ENCODE measurements around the gene ACP6. TPM values are rescaled to one million over a fixed set of nuclear protein-coding genes. Genes with fewer than 3 reads are reported as not detected.

Gene ACP6
- total RNA-seq, 1 experiment from 2014 or later, result 31.5 TPM

- TF ChIP-seq, protein P1, sequence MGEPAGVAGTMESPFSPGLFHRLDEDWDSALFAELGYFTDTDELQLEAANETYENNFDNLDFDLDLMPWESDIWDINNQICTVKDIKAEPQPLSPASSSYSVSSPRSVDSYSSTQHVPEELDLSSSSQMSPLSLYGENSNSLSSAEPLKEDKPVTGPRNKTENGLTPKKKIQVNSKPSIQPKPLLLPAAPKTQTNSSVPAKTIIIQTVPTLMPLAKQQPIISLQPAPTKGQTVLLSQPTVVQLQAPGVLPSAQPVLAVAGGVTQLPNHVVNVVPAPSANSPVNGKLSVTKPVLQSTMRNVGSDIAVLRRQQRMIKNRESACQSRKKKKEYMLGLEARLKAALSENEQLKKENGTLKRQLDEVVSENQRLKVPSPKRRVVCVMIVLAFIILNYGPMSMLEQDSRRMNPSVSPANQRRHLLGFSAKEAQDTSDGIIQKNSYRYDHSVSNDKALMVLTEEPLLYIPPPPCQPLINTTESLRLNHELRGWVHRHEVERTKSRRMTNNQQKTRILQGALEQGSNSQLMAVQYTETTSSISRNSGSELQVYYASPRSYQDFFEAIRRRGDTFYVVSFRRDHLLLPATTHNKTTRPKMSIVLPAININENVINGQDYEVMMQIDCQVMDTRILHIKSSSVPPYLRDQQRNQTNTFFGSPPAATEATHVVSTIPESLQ (CRISPR knock-in tag; IDR thresholded peaks at IDR 0.05), result no peak
Measured at GRCh38 chr1:147652306-147652705, 18.0 kb downstream of the ACP6 start (continued).

GRCh38 chr1:147651466-147651865, 18.9 kb downstream of the ACP6 start:
- CTCF ChIA-PET, result interaction anchor here (1.2 to 1.5 kb wide), 2 partner anchors 19 to 241 kb away, joined by 3 to 7 read pairs; partner anchors contain the start of gene ACP6
- POLR2A ChIA-PET, result no interaction called here
- Mint-ChIP-seq H3K9me3 (no peaks in the 10 kb centered on the region), H3K4me3 (no peak overlapping the region), H3K4me1 (no peaks in the 10 kb centered on the region), H3K36me3 (peaks cover 57% of the 10 kb centered on the region), H3K27me3 (ENCODE audit: low read depth) (no peaks in the 10 kb centered on the region), H3K27ac (no peak overlapping the region)
- no peak for ATAC-seq
- DNase-seq (ENCODE audit: low spot score), result no peak
- TF ChIP-seq E2F5 (CRISPR knock-in tag; IDR thresholded peaks at IDR 0.05), result no peak
- no peak for TF ChIP-seq FOXK1 (CRISPR knock-in tag; IDR thresholded peaks at IDR 0.05)
- TF ChIP-seq ZNF396 (CRISPR knock-in tag; IDR thresholded peaks at IDR 0.05; ENCODE audit: borderline replicate concordance), result no peak
- no peak for TF ChIP-seq ZNF532 (CRISPR knock-in tag; IDR thresholded peaks at IDR 0.05; ENCODE audit: borderline replicate concordance)
- TF ChIP-seq MYBL2 (CRISPR knock-in tag; IDR thresholded peaks at IDR 0.05), result no peak
- TF ChIP-seq ATF2 (CRISPR knock-in tag; IDR thresholded peaks at IDR 0.05; ENCODE audit: borderline replicate concordance, low read depth), result no peak
- no peak for TF ChIP-seq ZNF263 (CRISPR knock-in tag; IDR thresholded peaks at IDR 0.05; ENCODE audit: low read depth)
- TF ChIP-seq OVOL2 (CRISPR knock-in tag; IDR thresholded peaks at IDR 0.05; ENCODE audit: borderline replicate concordance), result no peak
- TF ChIP-seq FOXJ3 (CRISPR knock-in tag; IDR thresholded peaks at IDR 0.05; ENCODE audit: borderline replicate concordance), result no peak
- no peak for TF ChIP-seq E2F1 (CRISPR knock-in tag; IDR thresholded peaks at IDR 0.05)
- no peak for TF ChIP-seq CREM (CRISPR knock-in tag; IDR thresholded peaks at IDR 0.05)
- no peak for TF ChIP-seq FOXP4 (CRISPR knock-in tag; IDR thresholded peaks at IDR 0.05)
- TF ChIP-seq, protein P2, sequence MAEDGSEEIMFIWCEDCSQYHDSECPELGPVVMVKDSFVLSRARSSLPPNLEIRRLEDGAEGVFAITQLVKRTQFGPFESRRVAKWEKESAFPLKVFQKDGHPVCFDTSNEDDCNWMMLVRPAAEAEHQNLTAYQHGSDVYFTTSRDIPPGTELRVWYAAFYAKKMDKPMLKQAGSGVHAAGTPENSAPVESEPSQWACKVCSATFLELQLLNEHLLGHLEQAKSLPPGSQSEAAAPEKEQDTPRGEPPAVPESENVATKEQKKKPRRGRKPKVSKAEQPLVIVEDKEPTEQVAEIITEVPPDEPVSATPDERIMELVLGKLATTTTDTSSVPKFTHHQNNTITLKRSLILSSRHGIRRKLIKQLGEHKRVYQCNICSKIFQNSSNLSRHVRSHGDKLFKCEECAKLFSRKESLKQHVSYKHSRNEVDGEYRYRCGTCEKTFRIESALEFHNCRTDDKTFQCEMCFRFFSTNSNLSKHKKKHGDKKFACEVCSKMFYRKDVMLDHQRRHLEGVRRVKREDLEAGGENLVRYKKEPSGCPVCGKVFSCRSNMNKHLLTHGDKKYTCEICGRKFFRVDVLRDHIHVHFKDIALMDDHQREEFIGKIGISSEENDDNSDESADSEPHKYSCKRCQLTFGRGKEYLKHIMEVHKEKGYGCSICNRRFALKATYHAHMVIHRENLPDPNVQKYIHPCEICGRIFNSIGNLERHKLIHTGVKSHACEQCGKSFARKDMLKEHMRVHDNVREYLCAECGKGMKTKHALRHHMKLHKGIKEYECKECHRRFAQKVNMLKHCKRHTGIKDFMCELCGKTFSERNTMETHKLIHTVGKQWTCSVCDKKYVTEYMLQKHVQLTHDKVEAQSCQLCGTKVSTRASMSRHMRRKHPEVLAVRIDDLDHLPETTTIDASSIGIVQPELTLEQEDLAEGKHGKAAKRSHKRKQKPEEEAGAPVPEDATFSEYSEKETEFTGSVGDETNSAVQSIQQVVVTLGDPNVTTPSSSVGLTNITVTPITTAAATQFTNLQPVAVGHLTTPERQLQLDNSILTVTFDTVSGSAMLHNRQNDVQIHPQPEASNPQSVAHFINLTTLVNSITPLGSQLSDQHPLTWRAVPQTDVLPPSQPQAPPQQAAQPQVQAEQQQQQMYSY (CRISPR knock-in tag; IDR thresholded peaks at IDR 0.05), result no peak
- TF ChIP-seq JUN (CRISPR knock-in tag; IDR thresholded peaks at IDR 0.05), result no peak
- no peak for TF ChIP-seq SOX15 (CRISPR knock-in tag; IDR thresholded peaks at IDR 0.05)
- no peak for TF ChIP-seq PRRX2 (CRISPR knock-in tag; IDR thresholded peaks at IDR 0.05)
- TF ChIP-seq, protein P3, sequence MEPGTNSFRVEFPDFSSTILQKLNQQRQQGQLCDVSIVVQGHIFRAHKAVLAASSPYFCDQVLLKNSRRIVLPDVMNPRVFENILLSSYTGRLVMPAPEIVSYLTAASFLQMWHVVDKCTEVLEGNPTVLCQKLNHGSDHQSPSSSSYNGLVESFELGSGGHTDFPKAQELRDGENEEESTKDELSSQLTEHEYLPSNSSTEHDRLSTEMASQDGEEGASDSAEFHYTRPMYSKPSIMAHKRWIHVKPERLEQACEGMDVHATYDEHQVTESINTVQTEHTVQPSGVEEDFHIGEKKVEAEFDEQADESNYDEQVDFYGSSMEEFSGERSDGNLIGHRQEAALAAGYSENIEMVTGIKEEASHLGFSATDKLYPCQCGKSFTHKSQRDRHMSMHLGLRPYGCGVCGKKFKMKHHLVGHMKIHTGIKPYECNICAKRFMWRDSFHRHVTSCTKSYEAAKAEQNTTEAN (CRISPR knock-in tag; IDR thresholded peaks at IDR 0.05), result no peak

All from WTC11 (cell line).